Mesothelial cell of epicardium (in vitro differentiated cells): ENCODE data around the gene SEC61A2. TPM values are rescaled to one million over a fixed set of nuclear protein-coding genes. Genes with fewer than 3 reads are reported as not detected.

ENCODE experiments used
- DNase-seq, 2 experiments: peaks; one replicate each; pipeline ENCODE4 v3.0.0; 2021; ENCODE audit warnings: low spot score in 2 of 2; ENCODE audit not compliant: unreplicated experiment in 2 of 2
- H3K27ac Mint-ChIP-seq: 2 replicates; pipeline ENCODE4 v1.8.0; 2021; ENCODE audit warnings: mixed read lengths
- H3K27me3 Mint-ChIP-seq: 2 replicates; pipeline ENCODE4 v1.8.0; 2021; ENCODE audit warnings: low read depth, mixed read lengths
- H3K36me3 Mint-ChIP-seq: 2 replicates; pipeline ENCODE4 v1.8.0; 2021; ENCODE audit warnings: mixed read lengths
- H3K4me1 Mint-ChIP-seq: 2 replicates; pipeline ENCODE4 v1.8.0; 2021; ENCODE audit warnings: mixed read lengths
- H3K4me3 Mint-ChIP-seq: 2 replicates; pipeline ENCODE4 v1.8.0; 2021; ENCODE audit warnings: mild to moderate bottlenecking, moderate library complexity, mixed read lengths
- H3K9me3 Mint-ChIP-seq: 2 replicates; pipeline ENCODE4 v1.8.0; 2021; ENCODE audit warnings: mixed read lengths
- CTCF ChIP-seq: fragments of 200-600 bp; sonication (generic); IDR thresholded peaks from one replicate; pipeline ENCODE4 v1.5.0; 2021; ENCODE audit warnings: antibody characterized with exemption; ENCODE audit not compliant: unreplicated experiment
- total RNA-seq: library from RNA; stranded (reverse); gene quantifications from 3 replicates; pipeline ENCODE4 v1.2.1, GENCODE V29; 2021

The SEC61A2 gene
- total RNA-seq, 1 donor from 2014 or later: 27.7 TPM

GRCh38 chr10:12179606-12180170 lies 50.2 kb downstream of the SEC61A2 start:
- no peak for DNase-seq
- no peak for TF ChIP-seq CTCF
- no peaks in the 10 kb centered on the region for H3K4me1 Mint-ChIP-seq
- H3K27ac Mint-ChIP-seq: no peak overlapping the region
- peaks cover 11% of the 10 kb centered on the region for H3K36me3 Mint-ChIP-seq
- no peaks in the 10 kb centered on the region for H3K27me3 Mint-ChIP-seq
- H3K4me3 Mint-ChIP-seq: no peak overlapping the region
- H3K9me3 Mint-ChIP-seq: no peaks in the 10 kb centered on the region

GRCh38 chr10:12180221-12180974 lies 50.9 kb downstream of the SEC61A2 start:
- no peaks in the 10 kb centered on the region for H3K27me3 Mint-ChIP-seq
- DNase-seq: no peak
- no peak overlapping the region for H3K27ac Mint-ChIP-seq
- no peaks in the 10 kb centered on the region for H3K4me1 Mint-ChIP-seq
- H3K9me3 Mint-ChIP-seq: no peaks in the 10 kb centered on the region
- no peak for TF ChIP-seq CTCF
- peaks cover 15% of the 10 kb centered on the region for H3K36me3 Mint-ChIP-seq
- no peak overlapping the region for H3K4me3 Mint-ChIP-seq

- no peak overlapping the region for H3K4me3 Mint-ChIP-seq
- no peak for TF ChIP-seq CTCF
- H3K9me3 Mint-ChIP-seq: no peaks in the 10 kb centered on the region
- H3K36me3 Mint-ChIP-seq: peaks cover 20% of the 10 kb centered on the region
- no peak overlapping the region for H3K27ac Mint-ChIP-seq
- no peaks in the 10 kb centered on the region for H3K27me3 Mint-ChIP-seq
- H3K4me1 Mint-ChIP-seq: no peaks in the 10 kb centered on the region
- DNase-seq: no peak
Measured at GRCh38 chr10:12181065-12181775, 51.7 kb downstream of the SEC61A2 start.

- no peaks in the 10 kb centered on the region for H3K27me3 Mint-ChIP-seq
- H3K4me1 Mint-ChIP-seq: no peaks in the 10 kb centered on the region
- no peak overlapping the region for H3K4me3 Mint-ChIP-seq
- peaks cover 24% of the 10 kb centered on the region for H3K36me3 Mint-ChIP-seq
- TF ChIP-seq CTCF: no peak
- H3K27ac Mint-ChIP-seq: no peak overlapping the region
- H3K9me3 Mint-ChIP-seq: no peaks in the 10 kb centered on the region
- no peak for DNase-seq
Measured at GRCh38 chr10:12184165-12184564, 54.7 kb downstream of the SEC61A2 start.

GRCh38 chr10:12186323-12186722 lies 56.8 kb downstream of the SEC61A2 start:
- peaks cover 24% of the 10 kb centered on the region for H3K36me3 Mint-ChIP-seq
- TF ChIP-seq CTCF: no peak
- no peak overlapping the region for H3K4me3 Mint-ChIP-seq
- no peaks in the 10 kb centered on the region for H3K4me1 Mint-ChIP-seq
- H3K27me3 Mint-ChIP-seq: no peaks in the 10 kb centered on the region
- H3K9me3 Mint-ChIP-seq: no peaks in the 10 kb centered on the region
- DNase-seq: no peak
- H3K27ac Mint-ChIP-seq: no peak overlapping the region
